HepG2 (cell line): ENCODE data around the gene CHCHD1. TPM values are rescaled to one million over a fixed set of nuclear protein-coding genes. Genes with fewer than 3 reads are reported as not detected.

Source experiments
- CENPX ChIP-seq: sonication (generic); formaldehyde crosslinking; IDR thresholded peaks from 2 replicates; pipeline ENCODE4 v1.9.0; 2021; ENCODE audit warnings: mild to moderate bottlenecking, missing genetic modification reagents, moderate library complexity
- ERF ChIP-seq: IDR thresholded peaks from 2 replicates; pipeline ENCODE4 v1.6.1; 2018; ENCODE audit warnings: missing biosample characterization, missing genetic modification reagents
- HDAC1 ChIP-seq: sonication (generic); formaldehyde crosslinking; IDR thresholded peaks from 2 replicates; pipeline ENCODE4 v1.5.1; 2020; ENCODE audit warnings: mild to moderate bottlenecking, missing genetic modification reagents
- HDAC6 ChIP-seq: fragments of 200-600 bp; sonication (generic); IDR thresholded peaks from 2 replicates; pipeline ENCODE4 v1.7.0; 2017; ENCODE audit warnings: mild to moderate bottlenecking, antibody characterized with exemption, low read length, low read depth
- MAFG ChIP-seq: sonication (generic); formaldehyde crosslinking; IDR thresholded peaks from 2 replicates; pipeline ENCODE4 v1.5.1; 2020; ENCODE audit warnings: mild to moderate bottlenecking, missing genetic modification reagents
- MNT ChIP-seq: fragments of 450-650 bp; IDR thresholded peaks from 2 replicates; pipeline ENCODE4 v1.6.1; 2016
- NRL ChIP-seq: sonication (generic); formaldehyde crosslinking; IDR thresholded peaks from 2 replicates; pipeline ENCODE4 v1.5.0; 2020; ENCODE audit warnings: missing genetic modification reagents, mild to moderate bottlenecking, moderate library complexity, borderline replicate concordance
- PATZ1 ChIP-seq: sonication (generic); formaldehyde crosslinking; IDR thresholded peaks from 2 replicates; pipeline ENCODE4 v1.4.0; 2020; ENCODE audit warnings: missing genetic modification reagents
- PBX2 ChIP-seq: IDR thresholded peaks from 2 replicates; pipeline ENCODE4 v1.6.1; 2016; ENCODE audit warnings: control low read depth
- PHB2 ChIP-seq: fragments of 450-650 bp; IDR thresholded peaks from 2 replicates; pipeline ENCODE4 v1.6.1; 2018; ENCODE audit not compliant: partially characterized antibody
- RBAK ChIP-seq: sonication (generic); formaldehyde crosslinking; IDR thresholded peaks from 2 replicates; pipeline ENCODE4 v1.5.1; 2020; ENCODE audit warnings: mild to moderate bottlenecking, missing genetic modification reagents
- RELA ChIP-seq: sonication (generic); formaldehyde crosslinking; IDR thresholded peaks from 2 replicates; pipeline ENCODE4 v1.4.0; 2020; ENCODE audit warnings: missing genetic modification reagents
- RORA ChIP-seq: sonication (generic); formaldehyde crosslinking; IDR thresholded peaks from 2 replicates; pipeline ENCODE4 v1.5.0; 2020; ENCODE audit warnings: mild to moderate bottlenecking, missing genetic modification reagents, moderate library complexity
- SPEN ChIP-seq: sonication (generic); formaldehyde crosslinking; IDR thresholded peaks from 2 replicates; pipeline ENCODE4 v1.5.1; 2020; ENCODE audit warnings: low read depth, mild to moderate bottlenecking, missing genetic modification reagents
- TCF12 ChIP-seq, 2 experiments: fragments of 450-650 bp in 1 of 2; sonication (generic) in 1 of 2; formaldehyde crosslinking in 1 of 2; IDR thresholded peaks; 2 replicates each; pipeline versions ENCODE4 v1.6.1 to v1.8.0; 2017 to 2022; ENCODE audit warnings: antibody characterized with exemption in 1 of 2, mild to moderate bottlenecking in 1 of 2, missing genetic modification reagents in 1 of 2, moderate library complexity in 1 of 2
- THAP8 ChIP-seq: sonication (generic); formaldehyde crosslinking; IDR thresholded peaks from 2 replicates; pipeline ENCODE4 v1.5.1; 2020; ENCODE audit warnings: missing genetic modification reagents, mild to moderate bottlenecking, borderline replicate concordance
- TOPORS ChIP-seq: sonication (generic); formaldehyde crosslinking; IDR thresholded peaks from 2 replicates; pipeline ENCODE4 v1.8.0; 2023; ENCODE audit warnings: mild to moderate bottlenecking, missing genetic modification reagents
- ZBTB8A ChIP-seq: sonication (generic); formaldehyde crosslinking; IDR thresholded peaks from 2 replicates; pipeline ENCODE4 v1.4.0; 2020; ENCODE audit warnings: mild to moderate bottlenecking, low read depth, missing genetic modification reagents, borderline replicate concordance
- ZFP62 ChIP-seq: sonication (generic); formaldehyde crosslinking; IDR thresholded peaks from 2 replicates; pipeline ENCODE4 v1.4.0; 2020; ENCODE audit warnings: missing genetic modification reagents
- ZIK1 ChIP-seq: sonication (generic); formaldehyde crosslinking; IDR thresholded peaks from 2 replicates; pipeline ENCODE4 v1.5.0; 2020; ENCODE audit warnings: mild to moderate bottlenecking, low read depth, missing genetic modification reagents, borderline replicate concordance
- ZNF329 ChIP-seq: sonication (generic); formaldehyde crosslinking; IDR thresholded peaks from 2 replicates; pipeline ENCODE4 v1.9.0; 2021; ENCODE audit warnings: low read depth, mild to moderate bottlenecking, missing genetic modification reagents
- ZNF512 ChIP-seq: sonication (generic); formaldehyde crosslinking; IDR thresholded peaks from 2 replicates; pipeline ENCODE4 v1.4.0; 2020; ENCODE audit warnings: mild to moderate bottlenecking, missing genetic modification reagents
- ZNF773 ChIP-seq: sonication (generic); formaldehyde crosslinking; IDR thresholded peaks from 2 replicates; pipeline ENCODE4 v1.4.0; 2020; ENCODE audit warnings: missing genetic modification reagents, borderline replicate concordance
- polyA plus RNA-seq, 8 experiments: library from polyadenylated mRNA; depleted of rRNA in 3 of 8; stranded (reverse) in 7 of 8; unstranded in 1 of 8; fragments of >200 nt; fragmentation: Illumina TruSeq in 4 of 8; extraction: Trizol in 4 of 8; gene quantifications; 2 replicates each; pipeline versions ENCODE4 v1.2.1 to v1.2.3, GENCODE V29; 2011 to 2016; ENCODE audit warnings: low read depth in 4 of 8, missing spikeins in 1 of 8, mixed read lengths in 1 of 8; ENCODE audit not compliant: insufficient read depth in 1 of 8
- total RNA-seq, 5 experiments: library from RNA; depleted of rRNA; stranded (reverse); fragments of >200 nt; fragmentation: Illumina TruSeq; extraction: Trizol; gene quantifications; 2 replicates each; pipeline ENCODE4 v1.2.3, GENCODE V29; 2016; ENCODE audit warnings: low read depth in 1 of 5

CHCHD1 gene
- total and polyA plus RNA-seq, 2 of the 13 experiments (the other 11 are each of a cell fraction or from before 2014, with no cell fraction given) = 36.9 to 71.2 TPM

- TF ChIP-seq PATZ1 (CRISPR knock-in tag) (no peak), RORA (CRISPR knock-in tag) (no peak), HDAC1 (CRISPR knock-in tag) (peak; percentile 50), ZBTB8A (CRISPR knock-in tag) (no peak), NRL (CRISPR knock-in tag) (peak; percentile 82), TCF12 (IDR thresholded peaks at IDR 0.05) (no peak), TCF12 (CRISPR knock-in tag; IDR thresholded peaks at IDR 0.05) (no peak), ZNF773 (CRISPR knock-in tag) (no peak), ZNF329 (CRISPR knock-in tag) (peak; percentile 73), CENPX (CRISPR knock-in tag) (no peak), TOPORS (CRISPR knock-in tag) (no peak), SPEN (CRISPR knock-in tag) (peak; percentile 57; the same call in 1 of the 2 replicates), PHB2 (no peak), ZFP62 (no peak), RBAK (CRISPR knock-in tag) (no peak), THAP8 (0 out of 2 replicates have a peak, but pooled peaks have one; percentile 10), MNT (no peak), MAFG (CRISPR knock-in tag) (no peak), RELA (CRISPR knock-in tag) (no peak), ERF (CRISPR knock-in tag) (no peak; the same call in 1 of the 2 replicates), ZNF512 (CRISPR knock-in tag) (no peak), ZIK1 (CRISPR knock-in tag) (peak; percentile 80), HDAC6 (no peak), PBX2 (CRISPR knock-in tag) (no peak)
Measured at GRCh38 chr10:73772281-73773151, 9.3 kb upstream of the CHCHD1 start (continued).
